ENCODE data around the gene NPHS1.

- TF ChIP-seq CTCF (IDR thresholded peaks at IDR 0.05) (no peak), POLR2AphosphoS5 (IDR thresholded peaks at IDR 0.05) (peak in 1 of 2 donors; percentile 17), POLR2A (IDR thresholded peaks at IDR 0.05; ENCODE audit: low read depth) (no peak)
These were observed 33.0 kb upstream of the NPHS1 start for GRCh38 chr19:35885225-35885738.
